ENCODE data around the gene PHKG1.

GRCh38 chr7:56107954-56108258 lies 15.2 kb upstream of the PHKG1 start:
- no peak for TF ChIP-seq POLR2A (IDR thresholded peaks at IDR 0.05; ENCODE audit: low read depth, low read length)
- TF ChIP-seq CTCF (conservative IDR thresholded peaks at IDR 0.05; ENCODE audit: low read depth, low read length), result no peak
- no peak for TF ChIP-seq MAFK (IDR thresholded peaks at IDR 0.05; ENCODE audit: low read depth, low read length)
- TF ChIP-seq MXI1 (IDR thresholded peaks at IDR 0.05; ENCODE audit: borderline replicate concordance, low read depth, low read length), result no peak
- TF ChIP-seq RCOR1 (IDR thresholded peaks at IDR 0.05; ENCODE audit: insufficient replicate concordance, low read length), result no peak
- TF ChIP-seq RAD21 (IDR thresholded peaks at IDR 0.05; ENCODE audit: low read length), result no peak
- TF ChIP-seq RFX5 (IDR thresholded peaks at IDR 0.05; ENCODE audit: low read depth, low read length), result no peak
- no peak for TF ChIP-seq CEBPB (IDR thresholded peaks at IDR 0.05; ENCODE audit: low read depth, low read length)
- TF ChIP-seq SMC3 (IDR thresholded peaks at IDR 0.05; ENCODE audit: low read depth, low read length), result no peak
- no peak for TF ChIP-seq BHLHE40 (IDR thresholded peaks at IDR 0.05; ENCODE audit: low read depth, low read length)
- no peak for TF ChIP-seq CHD1 (IDR thresholded peaks at IDR 0.05; ENCODE audit: low read depth, low read length)
- no peak for TF ChIP-seq USF2 (IDR thresholded peaks at IDR 0.05; ENCODE audit: low read depth, low read length)
